DOHH2 (cell line): ENCODE measurements around the gene KRTAP5-6.

Experiments
- CTCF ChIP-seq: fragments of 200-600 bp; sonication (generic); IDR thresholded peaks from one replicate; pipeline ENCODE4 v1.5.1; 2014; ENCODE audit warnings: antibody characterized with exemption, mild to moderate bottlenecking, low read depth, low read length; ENCODE audit not compliant: poor library complexity, severe bottlenecking
- EZH2phosphoT487 ChIP-seq: fragments of 200-600 bp; sonication (generic); IDR thresholded peaks from 2 replicates; pipeline ENCODE4 v1.6.1; 2017; ENCODE audit warnings: borderline replicate concordance, mild to moderate bottlenecking, antibody characterized with exemption, low read length, moderate library complexity, mixed read lengths

DNA sequence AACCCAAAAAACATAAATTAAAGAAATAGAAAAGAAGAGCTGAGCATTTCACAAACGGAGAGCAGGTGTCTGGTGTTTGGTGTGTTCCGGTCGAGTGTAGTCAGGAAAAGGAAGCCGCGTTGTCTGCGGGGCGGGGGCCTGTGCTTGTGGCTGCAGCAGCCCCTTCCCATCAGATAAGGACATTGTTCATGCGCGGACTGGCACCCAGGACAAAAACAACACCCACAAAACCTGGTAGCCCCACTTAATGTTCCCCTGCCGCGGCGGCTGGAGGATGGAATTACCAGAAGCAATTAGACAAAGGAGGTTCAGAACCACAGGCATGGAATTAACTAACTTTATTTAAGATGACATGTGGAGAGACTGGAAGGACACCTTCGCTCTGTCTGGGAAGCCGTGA, 37.5 kb upstream of the KRTAP5-6 start:
- no peak for TF ChIP-seq CTCF
- TF ChIP-seq EZH2phosphoT487 = no peak
